DMS153 treated with DMSO at 0.1 percent for 48 hours (cell line): Measurements from ENCODE around the gene CNTN6.

Source experiments
- DNase-seq: peaks from one replicate; lab custom pipeline; 2025; ENCODE audit not compliant: unreplicated experiment; lab: John Stamatoyannopoulos, UW

CNTN6 gene

DNA sequence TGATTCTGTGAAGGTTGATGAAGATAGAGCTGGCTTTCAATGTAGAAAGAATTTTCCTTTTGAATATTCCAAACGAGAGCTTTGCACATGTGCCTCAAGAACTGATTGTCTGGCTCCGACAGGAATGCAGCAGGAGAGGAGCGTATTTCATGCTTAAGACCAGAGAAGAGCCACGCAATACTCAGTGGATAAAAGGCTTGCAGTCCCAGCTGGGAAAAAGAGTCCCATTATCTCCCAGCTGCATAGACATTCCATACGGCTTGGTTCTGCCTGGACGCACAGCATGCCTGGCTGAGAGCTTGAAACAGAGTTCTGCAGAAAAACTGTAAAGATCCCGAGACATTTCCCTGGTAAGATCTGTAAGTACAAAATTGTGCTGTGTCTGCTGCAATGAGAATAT lies at the start of gene CNTN6:
Gene CNTN6, plus strand, starts transcription at position 254 of the 400 bp plus-strand sequence. CDS start 54,985 bp downstream, outside the sequence.
- no peak for DNase-seq

GRCh38 chr3:1048558-1048957 lies 44.3 kb upstream of the CNTN6 start:
- no peak for DNase-seq

GRCh38 chr3:1055870-1056269 lies 37.0 kb upstream of the CNTN6 start:
- DNase-seq, result no peak

- DNase-seq, result no peak
These were observed 36.1 kb upstream of the CNTN6 start for GRCh38 chr3:1056744-1057143.

GRCh38 chr3:1057436-1057835 lies 35.4 kb upstream of the CNTN6 start:
- DNase-seq, result no peak

- no peak for DNase-seq
These were observed 23.8 kb upstream of the CNTN6 start for GRCh38 chr3:1068985-1069384.

- no peak for DNase-seq
These were observed 20.8 kb upstream of the CNTN6 start for GRCh38 chr3:1072041-1072440.

DNA sequence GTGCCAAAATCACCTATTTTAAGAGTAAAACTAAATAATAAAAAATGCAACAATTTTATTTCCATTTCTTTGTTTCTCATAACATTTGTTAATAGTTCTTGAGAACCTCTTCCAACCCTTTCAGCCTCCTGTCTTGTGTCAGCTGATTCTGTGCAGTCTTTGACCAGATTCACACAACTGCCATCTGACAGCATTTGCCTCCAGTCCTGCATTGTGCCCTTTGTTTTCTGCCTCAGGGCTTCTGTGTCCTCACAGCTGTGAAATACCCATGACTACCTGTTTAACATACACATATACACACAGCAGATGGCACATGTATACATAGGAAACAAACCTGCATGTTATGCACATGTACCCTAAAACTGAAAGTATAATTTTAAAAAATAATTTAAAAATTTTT lies 13.2 kb upstream of the CNTN6 start:
- no peak for DNase-seq

GRCh38 chr3:1082108-1082507 lies 10.7 kb upstream of the CNTN6 start:
- DNase-seq, result no peak

DNA sequence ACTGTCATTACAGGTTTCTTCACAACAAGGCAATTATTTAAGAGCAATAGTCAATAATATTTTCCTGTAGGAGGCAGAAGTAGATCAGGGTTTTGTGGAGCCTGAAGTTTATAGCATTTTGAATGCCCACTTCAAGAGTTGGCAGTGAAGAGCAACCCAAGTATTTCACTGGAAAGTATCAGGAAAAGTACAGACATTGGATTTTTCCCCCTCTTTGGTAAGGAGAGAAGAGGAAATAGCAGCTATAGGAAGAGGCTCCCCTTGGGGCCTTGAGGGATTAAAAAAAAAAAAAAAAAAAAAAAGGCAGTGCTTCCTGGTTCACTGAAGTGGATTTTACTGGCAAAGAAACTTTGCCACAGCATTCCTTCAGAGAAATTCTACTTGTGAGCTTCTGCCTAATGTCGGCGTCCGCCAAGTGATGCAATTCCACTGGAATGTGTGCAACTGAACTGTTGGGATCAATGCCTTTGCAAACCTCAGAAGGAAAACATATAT lies 5.7 kb upstream of the CNTN6 start:
- DNase-seq, result no peak

- no peak for DNase-seq
These were observed 4.3 kb upstream of the CNTN6 start for GRCh38 chr3:1088503-1088902.

GRCh38 chr3:1091286-1091685 lies 1.5 kb upstream of the CNTN6 start:
- no peak for DNase-seq

- DNase-seq, result no peak
These were observed 763 bp upstream of the CNTN6 start for GRCh38 chr3:1092061-1092460.

GRCh38 chr3:1093217-1093616 lies 393 bp downstream of the CNTN6 start:
- no peak for DNase-seq

DNA sequence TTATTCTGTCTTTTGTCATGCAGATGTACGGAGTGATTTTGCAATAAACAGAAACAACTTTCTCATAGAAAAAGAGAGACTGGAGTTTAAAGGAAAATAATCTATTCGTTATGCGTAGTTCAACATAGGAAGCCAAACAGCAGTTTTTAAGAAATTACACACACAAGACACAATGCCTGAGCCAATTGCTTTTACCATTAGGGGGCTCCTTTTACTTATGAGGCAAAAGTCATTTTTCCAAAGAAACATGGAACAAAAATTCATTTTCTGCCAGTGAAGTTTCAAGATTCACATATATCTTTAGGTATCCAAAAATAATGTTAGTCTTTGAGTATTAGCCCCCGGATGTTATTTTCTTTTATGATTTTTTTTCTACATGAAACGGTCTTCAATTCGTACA lies 10.7 kb downstream of the CNTN6 start:
- DNase-seq, result no peak

DNA sequence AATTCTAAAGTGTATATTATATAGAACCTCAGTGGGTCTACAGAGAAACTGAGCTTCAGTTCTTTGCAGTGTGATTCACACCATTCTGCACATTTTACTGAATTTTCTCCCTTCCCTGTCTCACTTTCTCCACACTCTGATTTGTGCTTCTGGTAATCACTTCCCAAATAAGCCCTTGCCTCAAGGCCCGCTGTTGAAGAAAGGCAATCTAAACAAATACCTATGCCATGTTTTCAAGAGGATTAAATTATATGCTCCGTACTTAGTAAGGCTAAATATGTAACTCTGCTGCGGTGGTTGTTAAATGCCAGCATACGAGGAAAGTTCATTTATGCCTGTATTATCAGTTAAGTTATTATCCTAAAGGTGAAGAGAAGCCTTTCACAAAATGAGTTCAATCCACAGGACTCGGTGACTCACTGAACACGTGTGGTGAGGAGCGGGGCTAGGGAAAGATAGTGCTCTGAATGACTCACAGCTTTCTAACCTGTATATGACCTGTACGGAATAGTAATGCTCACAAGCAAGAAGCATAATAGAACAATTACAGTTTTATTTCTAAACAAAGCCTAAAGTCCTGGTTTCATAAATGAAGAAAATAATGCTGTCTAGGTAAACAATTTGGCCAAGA lies 25.1 kb downstream of the CNTN6 start:
- no peak for DNase-seq

DNA sequence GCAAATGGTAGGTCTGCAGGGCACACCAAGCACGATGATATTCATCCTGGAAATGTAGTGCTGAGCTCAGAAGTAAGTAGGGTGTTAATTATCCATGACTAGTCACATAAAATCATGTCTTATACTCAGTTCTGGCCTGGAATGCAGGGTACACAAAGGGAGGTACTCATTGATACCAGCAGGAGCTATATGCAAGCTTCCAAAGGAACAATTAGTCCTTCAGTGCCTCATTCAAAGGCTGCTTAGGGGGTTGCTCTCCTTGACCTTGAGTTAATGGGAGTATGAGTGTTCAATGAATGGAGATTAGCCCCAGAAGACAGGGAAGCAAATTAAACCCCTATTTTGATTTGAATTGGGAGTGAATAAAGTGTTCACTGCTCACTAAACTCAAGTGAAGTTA lies 38.3 kb downstream of the CNTN6 start:
- no peak for DNase-seq

GRCh38 chr3:1135194-1135593 lies 42.4 kb downstream of the CNTN6 start:
- no peak for DNase-seq

- DNase-seq, result no peak
These were observed 45.2 kb downstream of the CNTN6 start for GRCh38 chr3:1138036-1138435.

DNA sequence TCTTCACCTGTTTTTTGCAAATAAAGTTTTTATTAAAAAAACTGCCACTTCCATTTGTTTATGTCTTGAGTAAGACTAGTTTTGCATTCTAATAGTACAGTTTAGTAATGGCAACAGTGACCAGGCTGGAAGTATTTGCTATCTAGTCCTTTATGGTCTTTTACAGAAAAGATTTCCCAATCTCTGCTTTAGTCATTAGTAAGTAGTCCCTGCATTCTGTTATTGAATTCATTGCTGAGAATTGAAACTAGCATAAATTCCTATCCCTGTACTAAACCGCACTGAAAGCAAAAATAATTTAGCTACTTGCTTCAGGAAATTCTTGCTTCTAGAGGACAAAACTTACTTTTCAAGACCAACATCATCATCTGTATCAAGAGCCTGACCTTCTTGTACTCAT lies 46.2 kb downstream of the CNTN6 start:
- DNase-seq, result no peak

DNA sequence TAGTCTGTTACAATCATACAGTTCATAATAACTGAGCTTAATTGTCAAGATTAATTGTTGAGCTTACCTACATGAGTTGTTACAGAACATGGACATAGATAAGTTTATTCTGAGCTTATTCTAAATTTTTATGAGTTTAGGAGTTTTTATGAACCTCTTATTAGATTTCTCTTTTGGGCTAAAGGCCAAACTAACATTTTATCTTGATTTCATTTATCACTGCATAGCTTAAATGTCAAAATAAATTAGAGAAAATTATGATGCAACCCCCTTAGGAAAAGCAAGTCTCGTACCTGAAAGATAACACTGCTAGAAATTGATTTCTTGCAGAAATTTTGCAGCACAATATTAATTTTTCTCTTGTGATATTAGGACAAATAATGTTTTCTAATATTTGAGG lies 54.5 kb downstream of the CNTN6 start:
- no peak for DNase-seq

DNA sequence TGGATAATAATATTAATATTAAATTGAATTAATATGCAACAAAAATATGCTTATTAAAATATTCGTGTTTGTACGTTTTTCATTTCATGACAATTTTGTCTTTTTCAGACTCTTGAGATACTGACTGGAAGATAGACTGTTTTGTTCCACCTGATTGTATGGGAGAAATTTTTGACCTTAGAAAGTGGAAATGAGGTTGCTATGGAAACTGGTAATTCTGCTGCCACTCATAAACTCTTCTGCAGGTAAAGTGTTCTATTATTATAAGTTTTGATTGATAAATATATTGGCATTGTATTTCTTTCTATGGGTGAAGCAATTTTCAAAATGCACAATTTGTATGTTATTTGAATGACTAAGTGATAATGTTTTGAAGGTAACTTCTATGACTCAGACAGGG lies 55.0 kb downstream of the CNTN6 start:
- no peak for DNase-seq

- no peak for DNase-seq
These were observed 71.3 kb downstream of the CNTN6 start for GRCh38 chr3:1164101-1164500.
